MM.1S (cell line): ENCODE results near the gene FCAMR.

Source experiments
- EZH2 ChIP-seq: fragments of 300-600 bp; sonication (generic); optimal IDR thresholded peaks from 2 replicates; pipeline ENCODE3; 2017; ENCODE audit warnings: low read depth, mild to moderate bottlenecking, antibody characterized with exemption, low read length, mixed read lengths
- EZH2phosphoT487 ChIP-seq: fragments of 300-600 bp; sonication (generic); IDR thresholded peaks from 2 replicates; pipeline ENCODE4 v1.6.1; 2018; ENCODE audit warnings: antibody characterized with exemption, low read length
- TF ChIP-seq, protein P1 (sequence below): fragments of 300-600 bp; sonication (generic); IDR thresholded peaks from 2 replicates; pipeline ENCODE4 v1.5.1; 2016; ENCODE audit warnings: antibody characterized with exemption, low read length, mixed read lengths

DNA sequence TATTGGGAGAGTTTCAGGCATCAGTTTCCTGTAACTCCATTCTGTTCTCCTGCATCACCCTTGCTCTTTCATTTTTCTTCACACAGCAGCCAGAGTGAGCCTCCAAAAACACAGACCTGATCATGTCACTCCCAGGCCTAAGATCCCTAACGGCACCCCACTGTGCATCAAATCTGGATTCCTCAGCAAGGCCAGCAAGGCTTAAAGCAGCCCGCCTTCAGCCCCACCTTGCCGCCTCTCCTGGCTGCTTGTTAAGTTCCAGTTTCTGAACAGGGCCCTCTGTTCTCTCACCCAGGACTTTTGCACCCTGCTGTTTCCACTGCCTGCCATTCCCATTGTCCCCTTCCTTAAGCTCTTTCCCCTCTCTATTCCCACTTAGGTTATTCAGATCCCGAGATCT lies 33.0 kb upstream of the FCAMR start:
- TF ChIP-seq, protein P1, sequence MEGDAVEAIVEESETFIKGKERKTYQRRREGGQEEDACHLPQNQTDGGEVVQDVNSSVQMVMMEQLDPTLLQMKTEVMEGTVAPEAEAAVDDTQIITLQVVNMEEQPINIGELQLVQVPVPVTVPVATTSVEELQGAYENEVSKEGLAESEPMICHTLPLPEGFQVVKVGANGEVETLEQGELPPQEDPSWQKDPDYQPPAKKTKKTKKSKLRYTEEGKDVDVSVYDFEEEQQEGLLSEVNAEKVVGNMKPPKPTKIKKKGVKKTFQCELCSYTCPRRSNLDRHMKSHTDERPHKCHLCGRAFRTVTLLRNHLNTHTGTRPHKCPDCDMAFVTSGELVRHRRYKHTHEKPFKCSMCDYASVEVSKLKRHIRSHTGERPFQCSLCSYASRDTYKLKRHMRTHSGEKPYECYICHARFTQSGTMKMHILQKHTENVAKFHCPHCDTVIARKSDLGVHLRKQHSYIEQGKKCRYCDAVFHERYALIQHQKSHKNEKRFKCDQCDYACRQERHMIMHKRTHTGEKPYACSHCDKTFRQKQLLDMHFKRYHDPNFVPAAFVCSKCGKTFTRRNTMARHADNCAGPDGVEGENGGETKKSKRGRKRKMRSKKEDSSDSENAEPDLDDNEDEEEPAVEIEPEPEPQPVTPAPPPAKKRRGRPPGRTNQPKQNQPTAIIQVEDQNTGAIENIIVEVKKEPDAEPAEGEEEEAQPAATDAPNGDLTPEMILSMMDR = no peak
- TF ChIP-seq EZH2 (no peak), EZH2phosphoT487 (no peak)
